Ureter (tissue), 1 donor: ENCODE results near the gene ZNF213. TPM values are rescaled to one million over a fixed set of nuclear protein-coding genes. Genes with fewer than 3 reads are reported as not detected.
"Not testable (repeated sequence)": the region's sequence is repeated elsewhere in the genome, so short reads cannot be mapped to it uniquely, and the experiment has no call there.

Experiments
- DNase-seq: peaks from one replicate; pipeline ENCODE4 v3.0.0-alpha.2; 2020; ENCODE audit warnings: low spot score
- total RNA-seq: library from RNA; stranded (reverse); gene quantifications from one replicate; pipeline ENCODE4 v1.2.4, GENCODE V29; 2023
- donor health status: DM: yes; HTN: yes; CAD: no.

The ZNF213 gene
- total RNA-seq, 1 donor from 2014 or later, result 12.6 TPM

GRCh38 chr16:3148256-3149192 is 13.7 kb downstream of the ZNF213 start:
- DNase-seq, result no peak

GRCh38 chr16:3149193-3149530 is 14.3 kb downstream of the ZNF213 start:
- no peak for DNase-seq

- DNase-seq, result peak; percentile 80
These were observed 15.0 kb downstream of the ZNF213 start for GRCh38 chr16:3149630-3150345.

GRCh38 chr16:3150346-3151218 is 15.8 kb downstream of the ZNF213 start:
- DNase-seq, result peak; percentile 98

- no peak for DNase-seq
These were observed 17.1 kb downstream of the ZNF213 start for GRCh38 chr16:3152027-3152276.

- peak; percentile 92 for DNase-seq
These were observed 17.6 kb downstream of the ZNF213 start for GRCh38 chr16:3152277-3152990.

GRCh38 chr16:3152991-3153368 is 18.2 kb downstream of the ZNF213 start:
- DNase-seq, result no peak

- DNase-seq, result no peak
These were observed 20.4 kb downstream of the ZNF213 start for GRCh38 chr16:3155181-3155580.

- DNase-seq, result no peak
These were observed 21.1 kb downstream of the ZNF213 start for GRCh38 chr16:3155972-3156371.

- DNase-seq, result peak; percentile 57
These were observed 22.6 kb downstream of the ZNF213 start for GRCh38 chr16:3157229-3158025.

- no peak for DNase-seq
These were observed 23.2 kb downstream of the ZNF213 start for GRCh38 chr16:3158026-3158509.

GRCh38 chr16:3158510-3159314 is 23.9 kb downstream of the ZNF213 start:
- DNase-seq, result peak; percentile 94

- no peak for DNase-seq
These were observed 26.6 kb downstream of the ZNF213 start for GRCh38 chr16:3161235-3162018.

- DNase-seq, result no peak
These were observed 29.5 kb downstream of the ZNF213 start for GRCh38 chr16:3164121-3164991.

GRCh38 chr16:3165111-3165822 is 30.4 kb downstream of the ZNF213 start:
- no peak for DNase-seq

- no peak for DNase-seq
These were observed 31.7 kb downstream of the ZNF213 start for GRCh38 chr16:3166505-3166886.

GRCh38 chr16:3168729-3169128 is 33.9 kb downstream of the ZNF213 start:
- DNase-seq, result not testable (repeated sequence)
